NCI-H460 (cell line): ENCODE measurements around the gene GDF2. TPM values are rescaled to one million over a fixed set of nuclear protein-coding genes. Genes with fewer than 3 reads are reported as not detected.

Source experiments
- DNase-seq: peaks from one replicate; pipeline ENCODE4 v3.0.0-alpha.2; 2016; ENCODE audit warnings: low read depth; ENCODE audit errors: extremely low read depth
- total RNA-seq: library from RNA; depleted of rRNA; stranded (reverse); fragments of >200 nt; shearing (Covaris generic); gene quantifications from 2 replicates; pipeline ENCODE4 v1.2.3, GENCODE V29; 2014; rRNA removed

GDF2 gene
- total RNA-seq, 1 experiment from 2014 or later: not detected

DNA sequence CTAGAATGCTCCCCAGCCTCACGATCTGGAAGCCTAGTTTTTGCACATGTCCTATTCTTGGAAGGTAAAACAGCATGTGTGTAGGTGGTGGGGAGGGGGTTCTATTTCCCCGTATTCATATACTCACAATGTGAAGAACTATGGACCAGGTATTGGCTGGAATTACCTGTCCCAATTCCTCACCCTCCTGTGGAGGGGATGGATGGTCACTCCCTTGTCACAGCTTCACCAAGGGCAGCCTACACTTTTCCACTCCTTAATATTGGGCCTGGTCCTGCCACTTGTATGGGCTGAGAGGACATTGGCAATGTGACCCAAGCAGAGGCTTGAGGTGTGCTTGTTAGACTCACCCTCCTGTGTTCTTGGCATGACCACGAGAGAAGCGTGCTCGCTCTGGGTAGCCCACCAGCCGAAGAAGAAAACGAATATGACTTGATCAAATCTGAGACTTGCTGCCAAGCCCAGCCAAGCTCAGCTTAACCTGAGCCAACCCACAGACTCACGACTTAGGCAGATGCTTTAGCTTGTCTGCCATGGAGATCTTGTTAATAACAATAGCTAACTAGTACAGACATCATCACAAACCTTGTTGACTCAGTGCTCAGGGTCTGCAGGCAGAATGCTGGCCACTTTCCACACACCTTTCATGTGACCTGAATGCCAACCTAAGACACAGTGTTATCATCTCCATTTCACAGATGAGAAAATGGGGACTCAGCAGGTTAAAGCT lies 44.6 kb downstream of the GDF2 start:
- DNase-seq: no peak

GRCh38 chr10:47367646-47368045 lies 45.4 kb downstream of the GDF2 start:
- no peak for DNase-seq

GRCh38 chr10:47368431-47369180 lies 46.4 kb downstream of the GDF2 start:
- no peak for DNase-seq

DNA sequence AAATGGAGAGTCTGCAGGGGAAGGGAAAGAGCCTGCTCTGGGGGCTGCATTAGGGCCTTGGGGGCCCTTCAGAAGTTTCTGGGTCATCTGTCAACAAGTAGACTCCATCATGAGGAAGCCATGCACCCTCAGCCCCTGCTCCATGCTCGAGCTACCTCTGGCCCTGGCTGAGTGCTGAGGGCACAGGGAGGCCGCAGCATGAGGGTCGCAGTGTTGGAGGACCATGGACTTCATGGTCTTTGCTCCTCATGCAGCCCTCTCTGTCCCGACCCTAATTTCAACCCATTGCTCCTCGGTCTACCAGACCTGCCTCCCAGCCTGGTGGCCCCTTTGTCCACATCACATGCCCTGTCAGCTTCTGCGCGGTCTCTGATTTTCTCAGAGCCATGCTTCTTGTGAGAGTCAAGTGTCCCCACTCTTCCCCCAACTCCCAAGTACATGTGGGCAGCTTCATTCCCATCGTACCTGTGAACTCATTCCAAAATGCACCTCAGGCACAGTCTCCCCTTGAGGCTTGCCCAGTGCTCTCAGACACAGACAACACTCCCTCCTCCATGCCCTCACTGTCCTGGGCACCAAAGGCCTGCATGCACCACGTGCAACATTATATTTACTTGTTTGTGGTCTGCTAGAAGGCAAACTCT lies 47.1 kb downstream of the GDF2 start:
- no peak for DNase-seq

- DNase-seq: no peak
These were observed 47.9 kb downstream of the GDF2 start for GRCh38 chr10:47370015-47370767.

GRCh38 chr10:47370878-47371277 lies 48.6 kb downstream of the GDF2 start:
- no peak for DNase-seq

GRCh38 chr10:47371629-47372485 lies 49.6 kb downstream of the GDF2 start:
- no peak for DNase-seq

DNA sequence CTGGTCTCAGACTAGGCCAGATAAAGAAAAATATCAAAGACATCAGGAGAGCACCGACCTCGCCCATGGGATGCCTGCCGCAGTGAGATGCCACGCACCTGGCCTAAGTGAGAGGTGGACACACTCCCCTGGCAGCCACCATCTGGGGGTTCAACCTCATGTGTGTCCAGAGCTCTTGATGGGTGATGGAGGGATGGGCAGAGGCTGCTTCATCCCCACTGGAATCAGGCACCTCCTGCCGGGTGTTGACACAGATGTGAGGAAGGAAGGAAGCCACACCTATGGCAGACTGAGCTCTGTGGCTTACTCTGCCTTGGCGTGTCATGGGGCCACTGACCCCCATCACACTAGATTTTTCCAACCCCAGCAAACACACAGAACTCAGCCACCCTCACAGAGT lies 50.5 kb downstream of the GDF2 start:
- DNase-seq: no peak

- no peak for DNase-seq
These were observed 52.6 kb downstream of the GDF2 start for GRCh38 chr10:47374611-47375536.

DNA sequence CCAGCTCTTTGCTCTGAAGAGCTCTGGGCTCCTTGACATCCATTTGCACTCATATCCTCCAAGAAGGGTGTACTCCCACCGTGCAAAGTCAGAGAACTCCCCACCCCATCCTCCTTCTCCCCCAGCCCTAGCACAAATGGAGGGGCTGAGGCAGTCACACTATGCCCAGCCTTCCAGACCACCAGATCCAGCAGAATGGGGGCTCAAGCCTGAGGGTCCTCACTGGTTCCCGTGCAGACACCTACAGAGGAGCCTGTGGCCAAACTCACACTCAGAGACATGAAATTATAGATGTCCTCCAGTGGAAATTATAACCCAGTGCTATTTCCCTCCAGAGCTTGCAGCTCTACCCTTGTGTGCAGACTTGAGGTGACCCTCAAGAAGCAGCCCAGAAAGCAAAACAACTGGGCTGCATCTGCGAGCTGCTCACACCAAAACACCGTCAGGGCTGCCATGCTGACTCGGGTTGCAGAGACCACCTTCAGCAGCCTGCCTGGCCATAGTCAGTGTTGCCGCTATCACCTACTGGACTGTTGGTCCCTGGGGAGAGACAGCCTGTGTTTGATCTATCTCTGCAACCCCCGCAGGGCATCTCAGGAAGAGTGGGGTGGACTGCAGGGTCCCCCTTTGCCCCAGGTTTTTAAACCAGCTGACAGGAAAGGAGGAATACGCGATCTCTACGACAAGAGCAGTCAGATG lies 54.4 kb downstream of the GDF2 start:
- DNase-seq: no peak

Other genes starting within 250 kb of the GDF2 start
- gene GDF10, start 22.3 kb upstream of the GDF2 start, total RNA-seq: not detected in 2 replicates
- gene RBP3, start 25.9 kb downstream of the GDF2 start, total RNA-seq: not detected in 2 replicates
- not detected in 2 replicates for gene ZNF488, start 61.8 kb downstream of the GDF2 start, total RNA-seq
- gene ANXA8, start 161.7 kb downstream of the GDF2 start, total RNA-seq: not detected in 2 replicates
- gene FAM25G, start 169.2 kb downstream of the GDF2 start, total RNA-seq: not detected in 2 replicates
- 3.6 and 6.1 TPM in 2 replicates for gene AGAP9, start 201.2 kb downstream of the GDF2 start, total RNA-seq